Large intestine (tissue), 3 donors: ENCODE results near the gene TBCD. TPM values are rescaled to one million over a fixed set of nuclear protein-coding genes. Genes with fewer than 3 reads are reported as not detected.

Source experiments
- DNase-seq, 2 donors: peaks; one replicate each; pipeline versions ENCODE4 v3.0.0 to v3.0.0-alpha.2; 2013
- H3K27ac ChIP-seq: one replicate; pipeline ENCODE4 v1.5.1; 2013; ENCODE audit warnings: low read length
- H3K27me3 ChIP-seq: 2 replicates; pipeline ENCODE4 v1.6.1; 2013; ENCODE audit warnings: low read length; ENCODE audit not compliant: control insufficient read depth, insufficient read depth
- H3K36me3 ChIP-seq: 2 replicates; pipeline ENCODE4 v1.6.1; 2013; ENCODE audit warnings: low read length; ENCODE audit not compliant: control insufficient read depth, insufficient read depth
- H3K4me1 ChIP-seq: one replicate; pipeline ENCODE4 v1.6.1; 2013; ENCODE audit warnings: low read length; ENCODE audit not compliant: control insufficient read depth, insufficient read depth
- H3K4me3 ChIP-seq: one replicate; pipeline ENCODE4 v1.5.1; 2013; ENCODE audit warnings: low read length
- H3K9me3 ChIP-seq: one replicate; pipeline ENCODE4 v1.6.1; 2013; ENCODE audit warnings: mild to moderate bottlenecking, low read depth, low read length, moderate library complexity; ENCODE audit not compliant: control insufficient read depth
- WGBS: methylation state at CpG from one replicate; pipeline ENCODE4 v1.1.5; 2013; ENCODE audit warnings: low lambda C conversion rate; ENCODE audit not compliant: insufficient coverage; 5-methylcytosine and 5-hydroxymethylcytosine counted together
- polyA plus RNA-seq: library from polyadenylated mRNA; unstranded; fragments of 120-200 nt; gene quantifications from one replicate; pipeline ENCODE4 v1.2.1, GENCODE V29; 2013

TBCD gene
- polyA plus RNA-seq, 1 donor = 81.9 TPM

DNA sequence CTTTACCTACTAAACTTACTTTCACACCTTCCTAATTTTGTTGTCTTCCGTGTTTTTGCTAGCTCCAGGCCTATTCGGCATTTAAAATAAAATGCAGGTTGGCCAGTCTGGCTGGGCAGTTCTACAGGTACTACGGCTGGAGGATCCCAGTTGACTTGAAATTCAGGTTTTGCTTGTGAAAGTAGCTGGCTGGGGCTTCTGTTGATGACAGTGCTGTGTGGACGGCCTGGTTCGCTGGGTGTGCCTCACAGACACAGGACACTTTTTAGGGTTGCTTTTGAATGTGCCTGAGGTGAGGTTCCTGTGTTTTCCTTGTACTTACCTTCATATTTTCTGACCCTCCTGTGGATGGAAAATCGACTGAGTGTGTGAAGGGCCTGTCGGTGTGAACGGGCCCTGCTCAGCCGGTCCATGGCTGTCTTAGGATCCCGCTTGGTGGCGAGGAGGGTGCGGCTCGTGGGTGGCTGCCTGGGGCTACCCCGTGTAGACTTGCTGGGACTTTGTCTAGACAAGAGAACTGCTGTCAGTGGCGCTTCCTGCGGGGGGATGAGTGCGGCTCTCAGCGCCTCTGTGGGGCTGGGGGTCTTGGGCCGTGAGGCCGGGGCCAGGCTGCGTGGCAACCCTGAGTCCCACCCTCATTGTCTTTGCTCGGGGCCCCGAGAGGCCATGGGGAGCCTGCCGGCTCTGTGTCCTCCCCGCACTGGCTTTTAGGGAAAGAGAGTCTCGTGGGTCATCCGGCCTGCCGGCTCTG is 106.7 kb downstream of the TBCD start:
- DNase-seq = no peak
- Histone ChIP-seq H3K36me3 (peaks cover 8% of the 10 kb centered on the region), H3K9me3 (no peaks in the 10 kb centered on the region), H3K4me3 (no peak overlapping the region), H3K27ac (no peak overlapping the region), H3K27me3 (no peaks in the 10 kb centered on the region), H3K4me1 (no peaks in the 10 kb centered on the region)
- WGBS = no CpG with 5 or more reads among the region's 28 CpGs

DNA sequence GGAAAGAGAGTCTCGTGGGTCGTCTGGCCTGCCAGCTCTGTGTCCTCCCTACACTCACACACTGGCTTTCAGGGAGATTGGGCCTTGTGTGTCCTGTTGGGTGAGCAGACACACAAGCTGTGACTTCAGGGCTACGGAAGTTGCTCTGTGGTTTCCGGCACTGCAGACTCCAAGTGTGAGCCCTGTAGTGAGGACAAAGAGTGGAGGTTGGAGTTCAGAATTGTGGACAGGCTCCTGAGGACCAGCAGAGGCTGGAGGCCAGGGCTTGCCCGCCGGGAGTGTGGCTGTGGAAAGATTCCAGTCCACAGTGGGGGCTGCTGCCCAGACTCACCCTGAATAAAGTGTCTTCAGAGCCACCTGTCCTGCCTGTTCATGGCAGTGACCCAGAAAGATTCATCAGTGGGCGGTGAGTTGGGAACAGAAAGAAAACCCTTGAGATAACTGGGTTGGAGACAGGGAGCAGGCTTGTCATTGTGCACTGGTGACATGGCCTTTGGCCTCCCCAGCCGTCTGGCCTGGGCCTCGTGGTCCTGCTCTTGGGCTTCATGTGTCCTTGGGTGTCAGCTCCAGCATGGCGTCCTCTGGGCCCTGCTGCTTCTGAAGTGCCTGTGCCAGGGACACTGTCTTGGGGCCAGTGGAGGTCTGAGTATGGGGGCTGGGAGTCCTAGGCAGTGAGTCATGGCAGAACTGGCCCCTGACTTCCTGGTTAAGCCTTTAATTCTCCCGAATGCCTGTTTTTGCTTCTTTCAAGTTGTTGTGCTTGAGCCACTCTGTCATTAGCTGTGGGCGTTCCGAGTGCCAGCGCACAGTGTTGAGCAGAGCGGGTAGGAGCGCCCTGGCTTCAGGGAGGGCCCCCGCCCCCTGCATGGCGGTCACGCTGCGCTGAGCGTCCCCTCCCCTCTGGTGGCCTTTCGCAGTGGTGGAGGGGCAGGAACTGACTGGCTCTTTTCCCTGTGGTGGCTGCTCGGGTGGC is 107.9 kb downstream of the TBCD start:
- H3K27me3 ChIP-seq = no peaks in the 10 kb centered on the region
- no peaks in the 10 kb centered on the region for H3K9me3 ChIP-seq
- WGBS = no CpG with 5 or more reads among the region's 23 CpGs

DNA sequence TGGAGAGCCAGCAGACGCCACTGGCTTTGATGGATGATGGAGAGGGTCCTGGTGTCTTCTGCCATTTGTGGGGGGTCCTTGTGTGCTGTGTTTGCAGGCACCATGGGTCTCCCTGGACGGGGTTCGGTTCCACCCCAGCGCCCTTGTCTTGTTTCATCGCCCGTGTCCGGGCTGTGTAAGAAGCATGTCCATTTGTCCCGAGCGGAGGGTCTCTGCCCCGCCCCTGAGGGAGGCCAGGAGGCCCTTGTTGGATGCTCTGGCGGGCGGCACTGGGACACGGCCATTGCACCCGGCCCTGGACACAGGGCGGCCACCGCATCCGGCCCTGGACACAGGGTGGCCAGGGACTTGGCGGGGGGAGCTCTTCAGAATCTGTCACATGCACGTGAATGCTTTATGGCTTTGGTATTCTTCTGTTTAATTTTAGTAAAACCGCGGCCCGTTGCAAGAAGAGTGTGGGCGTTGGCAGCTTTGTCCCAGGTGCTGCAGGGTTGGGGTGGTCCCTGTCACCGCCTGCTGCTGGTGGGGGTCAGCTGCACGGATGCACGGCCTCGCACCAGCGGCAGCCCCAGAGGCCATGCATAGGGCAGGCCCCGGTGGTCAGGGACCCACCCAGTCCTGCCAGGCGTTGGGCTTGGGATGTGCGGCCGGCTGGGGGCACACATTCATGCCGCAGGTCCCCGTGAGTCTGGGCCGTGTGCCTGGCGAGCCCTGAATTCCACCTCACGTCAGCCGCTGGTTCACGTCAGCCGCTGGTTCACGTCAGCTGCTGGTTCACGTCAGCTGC is 108.9 kb downstream of the TBCD start:
- no peak for DNase-seq
- no peak overlapping the region for H3K27ac ChIP-seq
- no peaks in the 10 kb centered on the region for H3K36me3 ChIP-seq
- no peak overlapping the region for H3K4me3 ChIP-seq
- H3K27me3 ChIP-seq = no peaks in the 10 kb centered on the region
- no peaks in the 10 kb centered on the region for H3K4me1 ChIP-seq
- no CpG with 5 or more reads among the region's 42 CpGs for WGBS
- H3K9me3 ChIP-seq = no peaks in the 10 kb centered on the region

More for the DNA sequence above, 107.9 kb downstream of the TBCD start:
- DNase-seq = no peak
- Histone ChIP-seq H3K27ac (no peak overlapping the region), H3K4me3 (no peak overlapping the region), H3K4me1 (no peaks in the 10 kb centered on the region), H3K36me3 (peaks cover 3% of the 10 kb centered on the region)

DNA sequence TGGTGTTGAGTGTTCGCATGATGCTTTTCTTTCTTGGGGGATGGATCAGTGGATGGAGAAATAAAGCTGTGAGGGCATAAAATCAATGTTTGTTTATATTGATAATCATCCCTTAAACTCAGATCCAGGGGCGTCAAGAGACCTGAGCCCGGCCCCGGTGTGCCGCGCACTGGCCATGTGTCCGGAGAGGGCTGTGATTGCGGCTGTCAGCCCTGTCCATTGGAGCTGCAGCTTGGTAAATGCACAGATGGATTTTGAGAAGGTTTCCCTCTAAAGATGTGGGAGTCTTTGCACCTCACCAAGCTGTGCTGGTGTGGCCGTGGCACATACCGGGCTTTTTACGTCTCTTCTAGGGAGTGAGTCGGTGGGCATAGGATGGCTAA is 109.5 kb downstream of the TBCD start:
- Histone ChIP-seq H3K9me3 (no peaks in the 10 kb centered on the region), H3K4me3 (no peak overlapping the region), H3K27ac (no peak overlapping the region), H3K4me1 (no peaks in the 10 kb centered on the region), H3K36me3 (no peaks in the 10 kb centered on the region), H3K27me3 (no peaks in the 10 kb centered on the region)
- no CpG with 5 or more reads among the region's 12 CpGs for WGBS
- DNase-seq = no peak

DNA sequence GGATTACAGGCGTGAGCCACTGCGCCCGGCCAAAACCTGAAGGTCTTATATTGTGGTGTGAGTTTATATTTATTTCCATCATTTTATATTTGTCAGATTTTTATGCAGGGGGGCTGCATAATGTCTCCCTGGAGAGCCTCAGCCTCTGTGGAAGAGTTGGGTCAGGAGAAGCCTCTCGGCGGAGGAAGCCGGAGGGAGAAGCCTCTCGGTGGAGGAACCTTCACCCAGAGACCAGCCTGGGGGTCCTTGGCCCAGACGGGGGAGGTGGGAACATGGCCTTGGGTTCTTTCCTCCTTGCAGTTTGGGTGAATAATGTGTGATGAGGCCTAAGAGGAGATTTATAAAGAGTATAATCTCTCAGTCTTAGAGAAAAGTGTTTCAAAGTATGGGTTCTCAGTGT is 110.3 kb downstream of the TBCD start:
- H3K9me3 ChIP-seq = no peaks in the 10 kb centered on the region
- no peak overlapping the region for H3K27ac ChIP-seq
- H3K4me1 ChIP-seq = peaks cover 4% of the 10 kb centered on the region
- no peaks in the 10 kb centered on the region for H3K27me3 ChIP-seq
- no peak for DNase-seq
- H3K36me3 ChIP-seq = no peaks in the 10 kb centered on the region
- no peak overlapping the region for H3K4me3 ChIP-seq
- no CpG with 5 or more reads among the region's 8 CpGs for WGBS

DNA sequence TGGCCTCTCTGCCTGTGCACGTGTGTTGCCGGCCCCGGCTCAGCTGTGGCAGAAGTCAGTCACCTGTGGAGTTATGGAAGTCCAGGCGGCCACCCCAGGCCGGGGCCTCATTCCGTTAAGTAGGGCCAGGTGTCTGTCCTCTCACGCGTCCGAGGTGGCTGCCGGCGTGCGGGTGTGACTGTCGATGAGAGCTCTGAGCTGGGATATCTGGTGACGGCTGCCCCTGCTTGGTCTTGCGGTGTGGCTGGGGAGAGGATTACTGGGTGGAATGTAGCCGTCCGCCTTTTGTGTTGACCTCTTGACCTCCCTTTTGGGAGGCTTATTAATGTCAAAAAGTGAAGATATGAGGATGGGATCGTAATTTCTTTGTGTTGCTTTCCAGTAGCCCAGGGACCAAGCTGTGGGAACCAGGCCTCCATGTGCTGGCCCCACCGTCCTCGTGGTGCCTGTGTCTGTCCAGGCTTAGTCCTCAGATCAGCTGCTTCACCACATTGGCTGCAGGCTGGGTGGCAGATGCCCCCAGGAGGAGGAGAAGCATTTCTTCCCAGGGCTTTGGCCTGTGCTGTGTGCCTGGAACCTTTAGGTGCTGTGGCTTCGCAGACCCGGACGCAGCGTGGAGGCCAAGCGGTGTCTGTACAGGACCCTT is 111.0 kb downstream of the TBCD start:
- Histone ChIP-seq H3K27ac (no peak overlapping the region), H3K36me3 (no peaks in the 10 kb centered on the region), H3K27me3 (no peaks in the 10 kb centered on the region), H3K9me3 (no peaks in the 10 kb centered on the region), H3K4me3 (no peak overlapping the region), H3K4me1 (peaks cover 4% of the 10 kb centered on the region)
- DNase-seq = no peak
- whole genome bisulfite sequencing = no CpG with 5 or more reads among the region's 25 CpGs

DNA sequence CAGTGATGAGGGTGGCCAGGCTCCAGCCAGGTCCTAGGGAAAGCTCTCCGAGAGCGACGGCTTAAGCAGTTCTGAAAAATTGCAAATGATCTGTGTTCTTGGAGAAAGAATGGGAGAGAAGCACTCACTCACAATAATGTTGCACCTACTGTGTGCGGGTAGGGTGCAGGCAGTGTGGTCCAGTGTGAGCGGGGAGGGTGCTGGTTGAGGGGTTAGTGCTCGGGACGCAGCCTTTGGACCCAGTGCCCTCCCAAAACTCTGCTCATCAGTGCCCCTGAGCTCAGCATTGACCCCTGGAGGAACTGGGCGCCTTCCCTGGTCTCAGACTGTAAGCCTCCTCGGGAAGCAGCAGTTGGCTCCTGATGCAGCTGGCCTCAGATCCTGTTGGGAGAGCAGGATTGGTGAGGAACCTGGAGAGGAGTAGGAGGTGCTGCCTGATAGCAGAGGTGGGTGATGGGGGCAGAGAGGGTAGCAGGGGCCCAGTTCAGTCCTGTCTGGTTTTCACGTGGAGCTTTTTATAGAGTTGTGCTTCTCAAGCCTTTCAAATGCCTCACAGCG is 111.6 kb downstream of the TBCD start:
- no peak overlapping the region for H3K4me3 ChIP-seq
- H3K36me3 ChIP-seq = no peaks in the 10 kb centered on the region
- H3K9me3 ChIP-seq = no peaks in the 10 kb centered on the region
- H3K27me3 ChIP-seq = no peaks in the 10 kb centered on the region
- no peak for DNase-seq
- H3K27ac ChIP-seq = no peak overlapping the region
- H3K4me1 ChIP-seq = peaks cover 4% of the 10 kb centered on the region
- 80% methylated on average over 1 of the region's 11 CpGs for WGBS

DNA sequence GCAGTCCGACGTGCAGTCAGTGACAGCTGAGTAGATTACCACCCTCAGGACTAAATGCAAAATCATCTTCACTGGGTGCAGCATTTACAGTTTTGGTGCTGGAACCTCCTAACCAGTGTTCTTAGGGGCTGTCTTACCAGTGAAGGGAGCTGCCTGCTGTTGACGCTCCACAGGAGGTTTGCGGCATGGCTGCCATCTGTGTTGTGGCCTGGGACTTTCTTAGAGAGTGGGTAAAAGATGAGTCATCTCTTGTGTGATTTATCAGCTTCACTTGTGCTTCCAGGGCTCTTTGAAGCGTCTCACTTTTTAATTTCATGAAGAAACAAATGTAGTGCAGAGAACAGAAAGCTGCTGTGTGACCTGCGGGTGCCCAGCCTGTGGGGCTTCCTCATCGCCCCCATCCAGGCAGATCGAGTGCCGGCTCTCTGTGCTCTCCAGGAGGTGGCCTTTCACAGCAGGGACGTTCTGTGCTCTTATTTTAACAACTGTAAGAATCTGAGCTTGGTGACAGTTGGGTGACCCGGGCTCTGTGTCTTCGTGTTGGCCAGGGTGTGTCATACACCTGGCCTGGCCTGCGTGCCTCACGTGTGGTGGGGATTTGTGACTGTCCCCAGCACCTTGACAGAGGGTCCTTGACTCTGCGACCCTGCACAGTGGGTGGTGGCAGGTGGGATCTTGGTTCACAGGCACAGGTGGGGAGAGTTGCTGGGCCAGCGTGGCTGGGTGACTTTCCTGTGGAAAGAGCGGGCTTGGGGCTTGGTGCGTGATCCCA is 112.3 kb downstream of the TBCD start:
- no peak overlapping the region for H3K4me3 ChIP-seq
- no peak overlapping the region for H3K27ac ChIP-seq
- no peaks in the 10 kb centered on the region for H3K36me3 ChIP-seq
- WGBS = no CpG with 5 or more reads among the region's 18 CpGs
- H3K27me3 ChIP-seq = no peaks in the 10 kb centered on the region
- H3K4me1 ChIP-seq = peaks cover 4% of the 10 kb centered on the region
- no peak for DNase-seq
- H3K9me3 ChIP-seq = no peaks in the 10 kb centered on the region

DNA sequence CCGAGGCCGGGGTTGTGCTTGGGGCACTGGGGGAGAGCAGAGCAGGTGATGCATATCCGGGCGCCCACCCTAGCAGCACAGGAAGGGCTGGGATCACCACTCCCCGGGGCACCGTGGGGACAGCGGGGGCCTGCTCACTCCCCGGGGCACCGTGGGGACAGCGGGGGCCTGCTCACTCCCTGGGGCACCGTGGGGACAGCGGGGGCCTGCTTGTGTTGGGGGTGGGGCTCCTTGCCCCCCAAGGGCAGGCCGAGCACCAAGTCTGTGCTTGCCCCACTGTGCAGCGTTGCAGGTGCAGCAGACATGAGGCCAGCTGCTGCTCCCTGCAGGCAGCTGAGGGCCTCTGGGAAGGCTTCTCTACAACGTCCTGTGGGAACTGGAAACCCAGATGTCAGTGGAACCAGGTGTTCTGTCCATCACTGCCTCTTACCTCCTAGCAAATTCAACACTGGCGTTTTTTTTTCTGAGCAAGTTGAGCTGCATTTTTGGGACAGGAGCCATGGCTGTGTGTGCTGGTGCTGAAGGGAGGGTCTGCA is 112.9 kb downstream of the TBCD start:
- no CpG with 5 or more reads among the region's 16 CpGs for WGBS
- no peak for DNase-seq
- Histone ChIP-seq H3K4me3 (no peak overlapping the region), H3K27me3 (no peaks in the 10 kb centered on the region), H3K27ac (no peak overlapping the region), H3K4me1 (peaks cover 4% of the 10 kb centered on the region), H3K9me3 (no peaks in the 10 kb centered on the region), H3K36me3 (peaks cover under 1% of the 10 kb centered on the region)
